Adrenal gland (tissue), 5 donors: Measurements from ENCODE around the gene DROSHA.

ENCODE experiments used
- POLR2A ChIP-seq, 2 donors: fragments of 450-650 bp; IDR thresholded peaks; one replicate each; pipeline ENCODE4 v1.6.1; 2017; ENCODE audit warnings: antibody characterized with exemption in 2 of 2, mild to moderate bottlenecking in 2 of 2, moderate library complexity in 1 of 2
- TF ChIP-seq, protein P1 (sequence below), 6 experiments: fragments of 450-650 bp in 4 of 6; fragments of 200-600 bp in 2 of 6; sonication (generic) in 1 of 6; IDR thresholded peaks; 1 replicate in 5 of 6; 2 replicates in 1 of 6; pipeline versions ENCODE4 v1.5.1 to v1.8.0; 2016 to 2021; ENCODE audit warnings: antibody characterized with exemption in 6 of 6, mild to moderate bottlenecking in 2 of 6, moderate library complexity in 1 of 6
- donor health status: DM: no; HTN: no; CAD: no.

DNA sequence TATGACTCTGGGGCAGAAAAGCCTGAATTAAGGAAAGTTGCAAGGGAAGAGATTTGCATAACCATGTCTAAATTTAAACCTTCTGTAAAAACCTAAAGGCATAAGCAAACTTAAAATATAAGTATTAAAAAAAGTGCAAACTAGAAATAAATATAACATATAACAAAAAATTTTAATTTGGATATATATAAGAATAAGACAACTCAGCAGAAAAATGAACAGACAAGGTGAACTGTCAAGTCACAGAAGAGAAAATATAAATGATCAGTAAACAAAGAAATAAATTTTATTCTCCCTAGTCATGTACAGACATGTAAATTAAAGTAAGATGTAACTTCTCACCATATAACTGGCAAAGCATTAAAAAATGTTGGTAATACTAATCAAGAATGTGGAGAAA is 37.2 kb upstream of the DROSHA start:
- TF ChIP-seq, protein P1, sequence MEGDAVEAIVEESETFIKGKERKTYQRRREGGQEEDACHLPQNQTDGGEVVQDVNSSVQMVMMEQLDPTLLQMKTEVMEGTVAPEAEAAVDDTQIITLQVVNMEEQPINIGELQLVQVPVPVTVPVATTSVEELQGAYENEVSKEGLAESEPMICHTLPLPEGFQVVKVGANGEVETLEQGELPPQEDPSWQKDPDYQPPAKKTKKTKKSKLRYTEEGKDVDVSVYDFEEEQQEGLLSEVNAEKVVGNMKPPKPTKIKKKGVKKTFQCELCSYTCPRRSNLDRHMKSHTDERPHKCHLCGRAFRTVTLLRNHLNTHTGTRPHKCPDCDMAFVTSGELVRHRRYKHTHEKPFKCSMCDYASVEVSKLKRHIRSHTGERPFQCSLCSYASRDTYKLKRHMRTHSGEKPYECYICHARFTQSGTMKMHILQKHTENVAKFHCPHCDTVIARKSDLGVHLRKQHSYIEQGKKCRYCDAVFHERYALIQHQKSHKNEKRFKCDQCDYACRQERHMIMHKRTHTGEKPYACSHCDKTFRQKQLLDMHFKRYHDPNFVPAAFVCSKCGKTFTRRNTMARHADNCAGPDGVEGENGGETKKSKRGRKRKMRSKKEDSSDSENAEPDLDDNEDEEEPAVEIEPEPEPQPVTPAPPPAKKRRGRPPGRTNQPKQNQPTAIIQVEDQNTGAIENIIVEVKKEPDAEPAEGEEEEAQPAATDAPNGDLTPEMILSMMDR (IDR thresholded peaks at IDR 0.05): no peak
- TF ChIP-seq POLR2A (IDR thresholded peaks at IDR 0.05): no peak
